Left ventricle myocardium inferior (tissue), 1 donor: ENCODE data around the gene TULP1. TPM values are rescaled to one million over a fixed set of nuclear protein-coding genes. Genes with fewer than 3 reads are reported as not detected.

Source experiments
- DNase-seq: peaks from one replicate; pipeline ENCODE4 v3.0.0-alpha.2; 2020
- H3K27ac ChIP-seq: fragments of 200-600 bp; replicated peaks from 2 replicates; pipeline ENCODE4 v1.8.0; 2021
- H3K27me3 ChIP-seq: fragments of 200-600 bp; 2 replicates; pipeline ENCODE4 v1.8.0; 2021; ENCODE audit warnings: low read depth
- H3K36me3 ChIP-seq: fragments of 200-600 bp; 2 replicates; pipeline ENCODE4 v1.8.0; 2021
- H3K4me1 ChIP-seq: fragments of 200-600 bp; 2 replicates; pipeline ENCODE4 v1.8.0; 2021
- H3K4me3 ChIP-seq: fragments of 200-600 bp; 2 replicates; pipeline ENCODE4 v1.8.0; 2021; ENCODE audit warnings: mild to moderate bottlenecking, moderate library complexity
- H3K9me3 ChIP-seq: fragments of 200-600 bp; replicated peaks from 2 replicates; pipeline ENCODE4 v1.8.0; 2021
- CTCF ChIP-seq: fragments of 200-600 bp; IDR thresholded peaks from 2 replicates; pipeline ENCODE4 v1.8.0; 2021; ENCODE audit warnings: antibody characterized with exemption, mild to moderate bottlenecking, borderline replicate concordance
- intact Hi-C: fragments of 100-400 bp; cut with micrococcal nuclease; formaldehyde crosslinking; loops from one replicate; pipeline ENCODE4 v1.11.0; 2022
- long read RNA-seq: library from polyadenylated mRNA; unstranded; transcript quantifications from one replicate; pipeline ENCODE4 v2.0.0, GENCODE V29; 2021
- total RNA-seq: library from RNA; stranded (reverse); fragmentation: NEBNext Ultra II Directional; extraction: Animal tissue kit (Norgen Biotek cat#: 25700); gene quantifications from one replicate; pipeline ENCODE4 v1.2.1, GENCODE V29; 2021
- donor health status: DM: no; HTN: yes; CAD: no; lungs with severe emphysema.

The TULP1 gene
- not detected for total RNA-seq
- long read RNA-seq, result 0 reads

- intact Hi-C loops, result no loop called here
- H3K27ac ChIP-seq, result no peak within 1 kb of the TSS
Measured at GRCh38 chr6:35512740-35513139, at the start of gene TULP1. Gene TULP1 (minus strand): TSS chr6:35512896. CDS start chr6:35512858, 38 bp downstream.

GRCh38 chr6:35562060-35562459 is 49.4 kb upstream of the TULP1 start:
- intact Hi-C loops, result no loop called here
- Histone ChIP-seq H3K36me3 (no peaks in the 10 kb centered on the region), H3K27ac (no peak overlapping the region), H3K9me3 (no peaks in the 10 kb centered on the region), H3K27me3 (peaks cover 27% of the 10 kb centered on the region), H3K4me3 (no peak overlapping the region), H3K4me1 (peaks cover 7% of the 10 kb centered on the region)
- no peak for TF ChIP-seq CTCF
- DNase-seq, result no peak

More at GRCh38 chr6:35512740-35513139, at the start of gene TULP1:
- H3K27me3 ChIP-seq, result peaks cover 56% of the 10 kb centered on the region
- no peak for TF ChIP-seq CTCF
- H3K9me3 ChIP-seq, result no peaks in the 10 kb centered on the region
- H3K36me3 ChIP-seq, result no peaks in the 10 kb centered on the region
- no peak for DNase-seq
- H3K4me1 ChIP-seq, result peaks cover 8% of the 10 kb centered on the region
- H3K4me3 ChIP-seq, result peak within 1 kb of the TSS; percentile 48

DNA sequence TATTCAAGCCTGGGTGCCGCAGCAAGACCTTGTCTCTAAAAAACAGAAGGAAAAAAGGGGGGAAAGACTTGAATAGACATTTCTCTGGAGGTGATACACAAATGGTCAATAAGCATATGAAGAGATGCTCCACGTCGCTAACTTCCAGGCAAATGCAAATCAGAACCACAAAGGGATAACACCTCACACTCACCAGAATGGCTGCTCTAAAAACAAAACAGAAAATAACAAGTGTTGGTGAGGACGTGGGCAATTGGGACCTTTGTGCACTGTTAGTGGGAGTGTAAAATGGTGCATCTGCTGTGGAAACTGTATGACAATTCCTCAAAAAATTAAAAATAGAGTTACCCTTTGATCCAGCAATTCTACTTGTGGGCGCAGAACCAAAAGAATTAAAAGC is 48.4 kb upstream of the TULP1 start:
- intact Hi-C loops, result no loop called here
- H3K4me3 ChIP-seq, result no peak overlapping the region
- H3K27me3 ChIP-seq, result peaks cover 29% of the 10 kb centered on the region
- H3K36me3 ChIP-seq, result no peaks in the 10 kb centered on the region
- H3K27ac ChIP-seq, result no peak overlapping the region
- no peak for DNase-seq
- TF ChIP-seq CTCF, result no peak
- peaks cover 7% of the 10 kb centered on the region for H3K4me1 ChIP-seq
- no peaks in the 10 kb centered on the region for H3K9me3 ChIP-seq

- no peaks in the 10 kb centered on the region for H3K9me3 ChIP-seq
- peaks cover 7% of the 10 kb centered on the region for H3K4me1 ChIP-seq
- H3K36me3 ChIP-seq, result no peaks in the 10 kb centered on the region
- peaks cover 17% of the 10 kb centered on the region for H3K27me3 ChIP-seq
- no peak overlapping the region for H3K4me3 ChIP-seq
- no peak for DNase-seq
- H3K27ac ChIP-seq, result no peak overlapping the region
- intact Hi-C loops, result no loop called here
- TF ChIP-seq CTCF, result no peak
Measured at GRCh38 chr6:35558571-35558970, 45.9 kb upstream of the TULP1 start.

DNA sequence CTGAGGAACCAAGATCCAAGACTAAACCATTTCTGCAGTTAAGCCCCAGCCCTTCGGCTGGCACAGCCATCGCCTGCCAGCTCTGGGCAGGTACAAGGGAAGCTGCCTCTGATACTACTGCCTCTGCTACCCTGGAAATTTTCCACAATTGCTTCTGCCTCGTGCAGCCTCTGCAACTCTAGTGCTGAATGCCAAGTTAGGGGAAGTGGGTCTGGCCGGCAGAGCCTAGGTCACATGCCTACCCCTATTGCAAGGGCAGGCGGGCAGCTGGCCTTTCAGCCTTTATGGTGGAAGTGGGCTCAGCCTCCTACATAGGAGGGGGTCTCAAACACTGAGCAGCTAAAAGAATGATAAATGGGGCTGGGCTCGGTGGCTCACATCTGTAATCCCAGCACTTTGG is 44.5 kb upstream of the TULP1 start:
- DNase-seq, result no peak
- H3K4me3 ChIP-seq, result no peak overlapping the region
- no peak overlapping the region for H3K27ac ChIP-seq
- peaks cover 4% of the 10 kb centered on the region for H3K9me3 ChIP-seq
- intact Hi-C loops, result no loop called here
- no peak for TF ChIP-seq CTCF
- H3K4me1 ChIP-seq, result peaks cover 4% of the 10 kb centered on the region
- H3K27me3 ChIP-seq, result peaks cover 23% of the 10 kb centered on the region
- no peaks in the 10 kb centered on the region for H3K36me3 ChIP-seq

DNA sequence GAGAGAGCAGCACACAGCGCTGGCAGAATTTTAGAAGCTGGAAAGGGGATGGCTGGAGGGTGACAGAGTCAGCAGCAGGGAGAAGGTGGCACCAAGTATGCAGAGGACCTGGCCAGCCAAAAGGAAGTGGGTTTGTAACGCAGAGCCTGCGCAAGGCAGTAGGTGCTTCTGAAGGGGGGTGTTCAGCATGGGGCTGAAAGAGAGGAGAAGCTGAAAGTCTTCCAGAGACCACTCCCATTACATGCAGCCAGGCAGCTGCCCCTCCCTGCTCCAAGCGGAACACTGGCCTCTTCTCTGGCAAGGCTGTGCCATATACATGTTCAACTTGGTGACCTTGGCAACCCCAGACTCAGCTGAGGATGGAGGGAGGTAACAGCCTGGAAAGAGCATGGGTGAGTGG is 42.1 kb upstream of the TULP1 start:
- no peak for TF ChIP-seq CTCF
- no peak for DNase-seq
- H3K4me3 ChIP-seq, result no peak overlapping the region
- peaks cover 41% of the 10 kb centered on the region for H3K27me3 ChIP-seq
- H3K36me3 ChIP-seq, result no peaks in the 10 kb centered on the region
- intact Hi-C loops, result no loop called here
- H3K9me3 ChIP-seq, result peaks cover 25% of the 10 kb centered on the region
- H3K27ac ChIP-seq, result no peak overlapping the region
- H3K4me1 ChIP-seq, result no peaks in the 10 kb centered on the region
